Hematopoietic multipotent progenitor cell treated with erythropoietin and hydrocortisone succinate and interleukin-3 and kit ligand, for 15 days (in vitro differentiated cells): Measurements from ENCODE around the gene PLCG2.
"Not testable (repeated sequence)": the region's sequence is repeated elsewhere in the genome, so short reads cannot be mapped to it uniquely, and the experiment has no call there.

Experiments
- DNase-seq: peaks from one replicate; pipeline ENCODE4 v3.0.0-alpha.2; 2015; ENCODE audit warnings: low spot score

The PLCG2 gene

DNA sequence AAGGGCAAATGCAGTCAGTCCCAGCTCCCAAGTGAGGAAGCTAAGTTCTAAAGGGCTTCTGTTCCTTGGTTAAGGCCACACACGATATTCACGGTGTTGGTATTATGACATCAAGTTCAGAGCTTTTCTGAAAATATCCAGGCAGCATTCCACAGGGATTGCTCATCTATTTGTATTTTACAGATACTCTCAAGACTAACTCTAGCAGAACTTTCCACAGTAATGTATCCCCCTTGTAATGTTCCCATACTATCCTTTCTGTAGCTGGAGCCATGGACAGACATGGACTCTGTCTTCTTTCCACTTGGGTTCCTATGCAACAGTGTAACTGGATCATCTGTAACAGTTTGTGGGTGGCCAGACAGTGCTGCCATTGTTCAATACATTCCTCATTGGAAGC lies 218.6 kb downstream of the PLCG2 start:
- no peak for DNase-seq

DNA sequence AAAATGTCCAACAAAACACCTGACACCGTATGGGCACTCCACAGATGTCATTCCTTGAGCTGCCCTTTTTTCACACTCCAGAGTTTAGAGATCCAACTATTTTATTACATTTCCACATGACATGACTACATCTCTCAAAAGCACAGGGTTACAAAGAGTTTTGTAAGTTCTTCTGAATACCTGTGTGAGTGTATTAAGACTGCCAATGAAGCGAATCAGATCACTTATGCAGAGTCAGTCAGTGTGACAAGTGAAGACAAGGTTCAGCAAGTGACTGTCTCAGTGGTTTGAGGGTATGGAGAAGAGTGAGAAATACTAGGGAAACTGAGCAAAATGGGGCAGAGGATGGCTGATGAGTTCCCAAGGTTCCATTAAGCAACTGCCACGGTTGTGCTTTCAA lies 223.7 kb downstream of the PLCG2 start:
- no peak for DNase-seq

DNA sequence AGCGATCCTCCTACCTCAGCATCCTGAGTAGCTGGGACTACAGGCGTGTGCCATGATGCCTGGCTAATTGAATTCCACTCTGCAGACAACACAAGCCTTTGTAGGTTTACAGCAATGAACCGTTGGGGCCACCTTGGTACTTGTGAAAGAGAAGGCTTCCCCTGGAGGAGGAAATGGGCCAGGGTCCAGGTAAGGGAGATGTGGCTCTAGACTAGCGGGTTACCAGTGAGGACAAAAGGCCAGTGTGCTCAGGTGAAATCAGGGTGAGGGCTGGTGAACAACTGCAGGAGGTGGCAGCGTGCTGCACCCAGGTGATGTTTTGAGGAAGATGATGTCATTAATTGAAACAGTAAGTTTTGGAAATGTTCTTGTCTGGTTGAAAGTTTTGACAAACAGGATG lies 225.5 kb downstream of the PLCG2 start:
- no peak for DNase-seq

DNA sequence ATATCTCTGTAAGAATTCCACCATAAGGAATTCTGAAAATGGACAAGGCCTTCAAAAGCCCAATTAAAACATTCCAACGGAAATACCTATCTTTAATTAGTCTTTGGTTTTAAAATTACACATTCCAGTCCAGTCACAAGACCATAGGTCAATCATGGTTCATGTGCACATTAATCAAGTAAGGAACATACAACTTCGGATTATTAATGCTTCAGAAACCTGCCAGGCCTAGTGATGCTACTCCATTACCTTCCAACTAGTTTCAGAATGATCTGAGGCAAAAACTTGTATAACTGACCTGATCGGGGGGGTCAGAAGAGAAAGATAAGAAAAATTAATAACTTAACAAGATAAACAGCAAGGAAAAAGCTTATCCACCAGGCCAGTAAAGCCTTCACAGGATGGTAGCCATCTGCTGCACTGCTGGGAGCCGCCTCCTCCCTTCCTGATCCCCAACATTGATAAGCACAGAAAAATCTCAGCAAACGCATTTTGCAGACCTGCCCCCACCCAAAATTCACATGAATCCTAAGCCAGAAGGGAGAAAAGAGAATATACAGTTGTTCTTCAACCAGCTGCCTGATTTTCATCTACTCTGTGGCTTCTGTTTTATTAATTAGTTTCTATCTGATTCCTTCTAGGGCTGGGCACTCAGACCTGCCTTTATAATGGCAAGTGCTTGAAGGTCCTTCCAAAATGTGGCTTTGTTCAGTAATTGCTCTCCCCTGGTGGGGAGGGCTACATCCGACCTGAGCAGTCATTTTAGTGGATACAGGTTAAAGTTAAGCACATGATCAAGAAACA lies 226.1 kb downstream of the PLCG2 start:
- no peak for DNase-seq

DNA sequence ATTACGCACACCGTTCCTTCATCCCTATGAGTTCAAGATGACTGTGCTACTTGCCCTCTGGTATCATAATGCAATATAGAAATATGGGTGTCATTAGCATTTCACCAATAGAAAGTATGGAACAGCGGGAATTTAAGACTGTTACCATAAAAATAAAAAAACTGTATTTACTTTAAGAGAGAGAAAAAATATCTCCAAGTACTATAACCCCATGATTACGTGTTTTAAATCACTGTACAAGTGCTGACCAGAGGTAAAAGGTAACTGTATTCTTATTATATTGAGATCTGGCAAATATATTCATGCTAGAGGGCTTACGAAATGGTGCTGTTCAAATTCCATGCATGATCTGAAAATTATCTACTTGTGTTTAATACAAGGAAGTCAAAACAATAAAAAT lies 226.9 kb downstream of the PLCG2 start:
- DNase-seq, result no peak

DNA sequence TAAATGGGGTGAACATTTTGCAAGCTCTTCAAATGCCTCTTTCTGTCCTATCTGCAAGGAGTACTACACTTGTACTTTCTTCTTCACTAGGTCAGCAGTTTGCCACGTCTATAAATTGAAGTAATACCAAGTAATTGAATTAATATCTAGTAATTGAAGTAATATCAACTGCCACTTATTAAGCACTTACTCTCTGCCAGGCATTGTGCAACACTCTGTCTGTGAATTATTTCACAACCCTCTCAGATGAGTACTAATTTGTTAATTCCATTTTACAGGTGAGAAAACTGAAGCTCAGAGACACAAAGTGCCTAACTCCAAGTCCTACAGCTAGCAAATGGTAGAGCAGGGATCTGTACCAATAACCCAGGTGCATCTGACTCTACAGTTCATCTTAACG lies 228.1 kb downstream of the PLCG2 start:
- no peak for DNase-seq

DNA sequence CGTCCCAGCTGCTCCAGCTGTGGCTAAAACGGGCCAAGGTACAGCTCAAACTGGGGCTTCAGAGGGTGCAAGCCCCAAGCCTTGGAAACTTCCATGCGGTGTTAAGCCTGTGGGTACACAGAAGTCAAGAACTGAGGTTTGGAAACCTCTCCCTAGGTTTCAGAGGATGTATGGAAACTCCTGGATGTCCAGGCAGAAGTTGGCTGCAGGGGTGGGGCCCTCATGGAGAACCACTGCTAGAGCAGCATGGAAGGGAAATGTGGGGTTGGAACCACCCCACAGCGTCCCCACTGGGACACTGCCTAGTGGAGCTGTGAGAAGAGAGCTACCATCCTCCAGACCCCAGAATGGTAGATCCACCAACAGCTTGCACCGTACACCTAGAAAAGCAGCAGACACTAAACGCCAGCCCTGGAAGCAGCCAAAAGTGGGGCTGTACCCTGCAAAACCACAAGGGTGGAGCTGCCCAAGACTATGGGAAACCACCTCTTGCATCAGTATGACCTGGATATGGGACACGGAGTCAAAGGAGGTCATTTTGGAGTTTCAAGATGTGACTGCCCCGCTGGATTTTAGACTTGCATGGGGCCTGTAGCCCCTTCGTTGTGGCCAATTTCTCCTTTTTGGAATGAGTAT lies 230.0 kb downstream of the PLCG2 start:
- DNase-seq, result no peak

DNA sequence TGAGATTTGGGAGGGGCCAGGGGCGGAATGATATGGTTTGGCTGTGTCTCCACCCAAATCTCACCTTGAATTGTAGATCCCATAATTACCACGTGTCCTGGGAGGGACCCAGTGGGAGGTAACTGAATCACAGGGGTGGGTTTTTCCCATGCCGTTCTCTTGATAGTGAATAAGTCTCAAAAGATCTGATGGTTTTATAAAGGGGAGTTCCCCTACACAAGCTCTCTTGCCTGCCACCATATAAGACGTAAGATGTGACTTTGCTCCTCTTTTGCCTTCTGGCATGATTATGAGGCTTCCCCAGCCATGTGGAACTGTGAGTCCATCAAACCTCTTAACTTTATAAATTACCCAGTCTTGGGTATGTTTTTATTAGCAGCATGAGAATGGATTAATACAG lies 230.7 kb downstream of the PLCG2 start:
- DNase-seq, result not testable (repeated sequence)

DNA sequence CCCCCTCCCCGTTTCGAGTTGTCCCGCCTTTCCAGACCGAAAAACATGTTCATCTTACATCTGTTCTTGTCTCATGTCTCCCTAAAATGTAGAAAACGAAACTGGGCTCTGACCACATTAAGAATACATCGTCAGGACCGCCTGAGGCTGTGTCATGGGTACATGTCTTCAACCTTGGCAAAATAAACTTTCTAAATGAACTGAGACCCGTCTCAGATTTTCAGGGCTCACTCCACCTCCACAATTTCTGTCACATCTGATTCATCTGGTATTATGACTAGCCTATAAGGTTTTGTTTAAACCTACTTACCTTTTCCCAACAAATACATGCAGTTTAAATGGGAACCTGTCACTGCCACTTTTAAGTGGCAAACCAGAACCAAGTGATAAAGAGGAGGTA lies 231.6 kb downstream of the PLCG2 start:
- DNase-seq, result no peak

DNA sequence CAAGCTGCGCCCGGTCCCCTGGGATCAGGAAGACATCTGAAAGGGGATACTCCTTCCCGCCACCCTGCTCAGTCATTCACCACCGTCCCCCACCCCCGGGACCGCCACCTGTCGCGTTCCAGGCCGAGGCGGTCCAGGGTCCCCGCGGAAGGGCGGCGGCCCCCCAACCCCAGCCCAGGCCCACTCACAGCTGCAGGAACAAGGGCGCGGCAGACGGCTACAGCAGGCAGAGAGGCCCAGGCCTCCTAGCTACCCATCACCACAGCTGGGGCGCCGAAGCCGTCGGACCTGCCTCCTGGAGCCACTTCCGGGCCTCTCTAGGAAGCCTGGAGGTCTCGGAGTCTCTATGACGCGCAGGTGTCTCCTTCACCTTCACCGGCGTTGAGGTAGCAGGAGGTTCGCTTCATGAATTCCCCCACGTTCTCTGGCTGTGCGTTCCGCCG lies 232.1 kb downstream of the PLCG2 start, which contains the start of gene SDR42E1:
Gene SDR42E1 (minus strand): TSS at position 272 of the 443 bp plus-strand sequence. CDS start 10,612 bp downstream, outside the sequence.
- no peak for DNase-seq
